K562 (cell line): Measurements from ENCODE around the gene EGR1. TPM values are rescaled to one million over a fixed set of nuclear protein-coding genes. Genes with fewer than 3 reads are reported as not detected.

Experiments
- ATF2 ChIP-seq: sonication (generic); formaldehyde crosslinking; IDR thresholded peaks from 2 replicates; pipeline ENCODE4 v1.8.1; 2022; ENCODE audit warnings: missing genetic modification reagents
- ATF3 ChIP-seq, 2 experiments: fragments of 450-650 bp in 1 of 2; sonication (generic) in 1 of 2; formaldehyde crosslinking in 1 of 2; IDR thresholded peaks in 1 of 2; conservative IDR thresholded peaks in 1 of 2; 2 replicates each; pipeline versions ENCODE4 v1.6.1 to v1.8.1; 2016 to 2023; ENCODE audit warnings: mild to moderate bottlenecking in 2 of 2, moderate library complexity in 2 of 2, inconsistent platforms in 1 of 2, missing genetic modification reagents in 1 of 2
- CEBPG ChIP-seq, 3 experiments: fragments of 200-800 bp in 1 of 3; sonication (Bioruptor generic) in 1 of 3; sonication (generic) in 1 of 3; formaldehyde crosslinking in 1 of 3; IDR thresholded peaks in 2 of 3; conservative IDR thresholded peaks in 1 of 3; 2 replicates each; pipeline versions ENCODE4 v1.6.1 to v1.8.0; 2016 to 2022; ENCODE audit warnings: missing compliant biosample characterization in 2 of 3, missing genetic modification characterization in 2 of 3, mild to moderate bottlenecking in 1 of 3, missing genetic modification reagents in 1 of 3
- ETV5 ChIP-seq: sonication (generic); formaldehyde crosslinking; IDR thresholded peaks from 2 replicates; pipeline ENCODE4 v1.4.0; 2020; ENCODE audit warnings: low read depth, mild to moderate bottlenecking, missing genetic modification reagents
- ILK ChIP-seq: fragments of 450-650 bp; IDR thresholded peaks from 2 replicates; pipeline ENCODE4 v1.6.1; 2016; ENCODE audit warnings: missing genetic modification characterization, low read depth, mild to moderate bottlenecking, missing compliant biosample characterization, moderate library complexity, borderline replicate concordance
- MITF ChIP-seq: IDR thresholded peaks from 2 replicates; pipeline ENCODE4 v1.6.1; 2014; ENCODE audit warnings: antibody characterized with exemption
- SLC30A9 ChIP-seq: fragments of 250-450 bp; sonication (Bioruptor Pico); IDR thresholded peaks from 2 replicates; pipeline ENCODE4 v1.8.0; 2022; ENCODE audit warnings: mild to moderate bottlenecking, moderate library complexity
- TCF3 ChIP-seq: sonication (generic); formaldehyde crosslinking; IDR thresholded peaks from 2 replicates; pipeline ENCODE4 v1.4.0; 2020; ENCODE audit warnings: mild to moderate bottlenecking, missing genetic modification reagents
- ZNF398 ChIP-seq: fragments of 250-450 bp; sonication (Bioruptor Pico); IDR thresholded peaks from 2 replicates; pipeline ENCODE4 v1.8.0; 2021; ENCODE audit warnings: moderate library complexity, mild to moderate bottlenecking, inconsistent platforms
- ZNF551 ChIP-seq: fragments of 250-450 bp; sonication (Bioruptor Pico); IDR thresholded peaks from 2 replicates; pipeline ENCODE4 v1.5.0; 2021; ENCODE audit warnings: mild to moderate bottlenecking, moderate library complexity
- ZNF778 ChIP-seq: fragments of 450-650 bp; formaldehyde crosslinking; IDR thresholded peaks from 2 replicates; pipeline ENCODE4 v1.4.0; 2020; ENCODE audit warnings: mild to moderate bottlenecking, moderate library complexity
- polyA plus RNA-seq, 8 experiments: library from polyadenylated mRNA; depleted of rRNA in 4 of 8; stranded (reverse) in 5 of 8; unstranded in 3 of 8; fragments of >200 nt; fragmentation: Nextera tagmentation in 2 of 8; fragmentation: Illumina TruSeq in 1 of 8; extraction: Ambion mirVana in 2 of 8; extraction: Trizol in 1 of 8; gene quantifications; 2 replicates each; pipeline versions ENCODE4 v1.2.1 to v1.2.3, GENCODE V29; 2011 to 2014; ENCODE audit warnings: inconsistent platforms in 1 of 8, missing spikeins in 1 of 8
- total RNA-seq, 7 experiments: library from RNA; depleted of rRNA in 6 of 7; stranded (reverse); fragments of >200 nt in 6 of 7; fragmentation: Illumina TruSeq in 2 of 7; extraction: Trizol in 2 of 7; gene quantifications; 2 replicates each; pipeline versions ENCODE4 v1.2.1 to v1.2.3, GENCODE V29; 2011 to 2021; ENCODE audit warnings: low replicate concordance in 1 of 7
- TF ChIP-seq, protein P1 (sequence below): sonication (generic); formaldehyde crosslinking; IDR thresholded peaks from 2 replicates; pipeline ENCODE4 v1.8.0; 2022; ENCODE audit warnings: mild to moderate bottlenecking, missing genetic modification reagents, borderline replicate concordance
- TF ChIP-seq, protein P2 (sequence below): sonication (generic); formaldehyde crosslinking; IDR thresholded peaks from 2 replicates; pipeline ENCODE4 v1.8.0; 2023; ENCODE audit warnings: mild to moderate bottlenecking, missing genetic modification reagents

EGR1 gene
- total and polyA plus RNA-seq, 9 of the 15 experiments (the other 6 are each of a cell fraction or from before 2014, with no cell fraction given): 1.3 to 132 (median 21.5) TPM

DNA sequence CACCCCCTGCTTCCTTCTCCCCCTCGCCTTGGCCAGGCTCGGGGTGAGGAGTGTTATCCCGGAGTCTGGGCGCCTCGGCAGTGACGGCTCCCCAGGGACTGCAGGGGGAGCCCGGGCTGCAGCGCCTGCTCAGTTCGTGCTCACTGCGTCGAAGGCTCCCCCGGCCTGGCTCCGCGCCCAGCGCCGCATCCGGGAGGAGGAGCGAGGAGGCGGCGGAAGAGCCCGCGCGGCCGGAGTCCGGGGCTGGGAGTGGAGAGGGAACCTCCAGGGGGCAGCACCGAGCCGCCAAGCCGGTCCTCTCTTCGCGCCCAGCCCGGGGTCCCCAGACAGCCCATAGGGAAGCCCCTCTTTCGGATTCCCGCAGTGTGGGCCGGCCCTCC lies 1.3 kb upstream of the EGR1 start (continued):
- TF ChIP-seq CEBPG (CRISPR knock-in tag; IDR thresholded peaks at IDR 0.05) (no peak), CEBPG (tag; conservative IDR thresholded peaks at IDR 0.05 in 1 of 2, IDR thresholded peaks at IDR 0.05 in 1 of 2) (no peak), ETV5 (peak; percentile 97), ZNF551 (CRISPR knock-in tag) (no peak), ILK (tag) (no peak), MITF (no peak), SLC30A9 (CRISPR knock-in tag) (no peak), ZNF778 (CRISPR knock-in tag) (no peak), ZNF398 (CRISPR knock-in tag) (no peak), TCF3 (CRISPR knock-in tag) (no peak), ATF2 (CRISPR knock-in tag) (no peak), ATF3 (IDR thresholded peaks at IDR 0.05) (no peak), ATF3 (CRISPR knock-in tag; conservative IDR thresholded peaks at IDR 0.05) (peak; percentile 66)
- TF ChIP-seq, protein P1, sequence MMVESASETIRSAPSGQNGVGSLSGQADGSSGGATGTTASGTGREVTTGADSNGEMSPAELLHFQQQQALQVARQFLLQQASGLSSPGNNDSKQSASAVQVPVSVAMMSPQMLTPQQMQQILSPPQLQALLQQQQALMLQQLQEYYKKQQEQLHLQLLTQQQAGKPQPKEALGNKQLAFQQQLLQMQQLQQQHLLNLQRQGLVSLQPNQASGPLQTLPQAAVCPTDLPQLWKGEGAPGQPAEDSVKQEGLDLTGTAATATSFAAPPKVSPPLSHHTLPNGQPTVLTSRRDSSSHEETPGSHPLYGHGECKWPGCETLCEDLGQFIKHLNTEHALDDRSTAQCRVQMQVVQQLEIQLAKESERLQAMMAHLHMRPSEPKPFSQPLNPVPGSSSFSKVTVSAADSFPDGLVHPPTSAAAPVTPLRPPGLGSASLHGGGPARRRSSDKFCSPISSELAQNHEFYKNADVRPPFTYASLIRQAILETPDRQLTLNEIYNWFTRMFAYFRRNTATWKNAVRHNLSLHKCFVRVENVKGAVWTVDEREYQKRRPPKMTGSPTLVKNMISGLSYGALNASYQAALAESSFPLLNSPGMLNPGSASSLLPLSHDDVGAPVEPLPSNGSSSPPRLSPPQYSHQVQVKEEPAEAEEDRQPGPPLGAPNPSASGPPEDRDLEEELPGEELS (CRISPR knock-in tag): 0 out of 2 replicates have a peak, but pooled peaks have one; percentile 24
- TF ChIP-seq, protein P2, sequence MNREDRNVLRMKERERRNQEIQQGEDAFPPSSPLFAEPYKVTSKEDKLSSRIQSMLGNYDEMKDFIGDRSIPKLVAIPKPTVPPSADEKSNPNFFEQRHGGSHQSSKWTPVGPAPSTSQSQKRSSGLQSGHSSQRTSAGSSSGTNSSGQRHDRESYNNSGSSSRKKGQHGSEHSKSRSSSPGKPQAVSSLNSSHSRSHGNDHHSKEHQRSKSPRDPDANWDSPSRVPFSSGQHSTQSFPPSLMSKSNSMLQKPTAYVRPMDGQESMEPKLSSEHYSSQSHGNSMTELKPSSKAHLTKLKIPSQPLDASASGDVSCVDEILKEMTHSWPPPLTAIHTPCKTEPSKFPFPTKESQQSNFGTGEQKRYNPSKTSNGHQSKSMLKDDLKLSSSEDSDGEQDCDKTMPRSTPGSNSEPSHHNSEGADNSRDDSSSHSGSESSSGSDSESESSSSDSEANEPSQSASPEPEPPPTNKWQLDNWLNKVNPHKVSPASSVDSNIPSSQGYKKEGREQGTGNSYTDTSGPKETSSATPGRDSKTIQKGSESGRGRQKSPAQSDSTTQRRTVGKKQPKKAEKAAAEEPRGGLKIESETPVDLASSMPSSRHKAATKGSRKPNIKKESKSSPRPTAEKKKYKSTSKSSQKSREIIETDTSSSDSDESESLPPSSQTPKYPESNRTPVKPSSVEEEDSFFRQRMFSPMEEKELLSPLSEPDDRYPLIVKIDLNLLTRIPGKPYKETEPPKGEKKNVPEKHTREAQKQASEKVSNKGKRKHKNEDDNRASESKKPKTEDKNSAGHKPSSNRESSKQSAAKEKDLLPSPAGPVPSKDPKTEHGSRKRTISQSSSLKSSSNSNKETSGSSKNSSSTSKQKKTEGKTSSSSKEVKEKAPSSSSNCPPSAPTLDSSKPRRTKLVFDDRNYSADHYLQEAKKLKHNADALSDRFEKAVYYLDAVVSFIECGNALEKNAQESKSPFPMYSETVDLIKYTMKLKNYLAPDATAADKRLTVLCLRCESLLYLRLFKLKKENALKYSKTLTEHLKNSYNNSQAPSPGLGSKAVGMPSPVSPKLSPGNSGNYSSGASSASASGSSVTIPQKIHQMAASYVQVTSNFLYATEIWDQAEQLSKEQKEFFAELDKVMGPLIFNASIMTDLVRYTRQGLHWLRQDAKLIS (CRISPR knock-in tag): peak; percentile 96
